ENCODE data around the gene MYBBP1A.

Gene MYBBP1A

DNA sequence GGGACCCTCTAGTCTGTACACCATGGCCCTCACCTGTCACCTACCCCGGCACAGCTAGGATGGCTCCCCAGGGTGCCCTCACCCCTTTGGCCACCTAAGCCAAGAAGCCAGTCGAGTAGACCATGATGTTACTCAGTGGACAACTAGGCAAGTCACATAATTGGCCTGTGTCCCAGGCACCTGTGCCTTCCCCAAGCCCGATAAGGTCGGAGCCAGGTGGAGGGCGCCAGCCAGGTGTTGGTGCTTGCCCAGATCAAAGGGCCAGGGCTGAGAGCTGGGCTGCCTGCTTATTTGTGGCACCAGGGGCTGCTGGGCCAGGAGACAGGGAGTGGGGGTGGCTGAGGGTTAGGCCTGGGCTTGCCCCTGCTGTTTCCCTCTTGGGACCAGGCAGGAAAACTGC is 39.7 kb downstream of the MYBBP1A start:
- DNase-seq, result no peak

DNA sequence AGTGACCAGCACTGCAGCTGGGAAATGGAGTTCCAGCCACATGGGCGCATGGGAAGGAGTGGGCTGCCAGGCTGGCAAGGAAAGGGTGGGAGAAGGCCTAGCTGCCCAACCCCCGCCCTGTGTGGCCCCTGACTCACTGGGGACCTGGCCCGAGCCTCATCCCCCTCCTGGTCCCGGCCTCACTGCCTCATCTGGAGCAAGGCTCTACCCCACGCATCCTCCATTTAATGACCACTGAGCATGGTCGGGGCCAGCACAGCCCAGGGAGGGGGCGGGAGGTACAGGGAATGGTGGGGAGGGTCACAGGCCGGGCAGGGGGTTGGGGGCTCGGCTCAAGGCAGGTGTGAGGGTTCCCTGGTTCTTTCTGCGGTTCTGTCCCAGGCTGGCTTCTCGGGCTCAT is 40.4 kb downstream of the MYBBP1A start:
- DNase-seq, result no peak

DNA sequence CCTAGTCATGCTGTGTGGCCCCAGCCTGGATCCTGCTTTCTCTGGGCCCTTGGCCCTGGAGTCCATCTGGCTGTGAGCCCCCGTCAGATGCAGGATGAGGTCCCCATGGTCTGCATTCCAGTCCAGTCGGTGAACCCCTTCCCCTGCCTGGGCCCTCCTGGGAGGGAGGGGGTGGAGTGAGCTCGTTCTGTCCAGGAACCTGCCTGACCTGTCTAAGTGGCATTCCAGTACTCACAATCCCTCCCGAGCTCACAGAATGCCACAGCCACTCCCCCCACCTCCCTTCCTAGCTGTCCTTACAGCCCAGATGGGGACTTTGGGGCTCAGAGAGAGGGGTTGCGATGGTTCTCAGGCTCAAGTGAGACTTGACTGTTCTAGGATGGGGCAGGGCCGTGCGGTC is 41.0 kb downstream of the MYBBP1A start:
- no peak for DNase-seq

DNA sequence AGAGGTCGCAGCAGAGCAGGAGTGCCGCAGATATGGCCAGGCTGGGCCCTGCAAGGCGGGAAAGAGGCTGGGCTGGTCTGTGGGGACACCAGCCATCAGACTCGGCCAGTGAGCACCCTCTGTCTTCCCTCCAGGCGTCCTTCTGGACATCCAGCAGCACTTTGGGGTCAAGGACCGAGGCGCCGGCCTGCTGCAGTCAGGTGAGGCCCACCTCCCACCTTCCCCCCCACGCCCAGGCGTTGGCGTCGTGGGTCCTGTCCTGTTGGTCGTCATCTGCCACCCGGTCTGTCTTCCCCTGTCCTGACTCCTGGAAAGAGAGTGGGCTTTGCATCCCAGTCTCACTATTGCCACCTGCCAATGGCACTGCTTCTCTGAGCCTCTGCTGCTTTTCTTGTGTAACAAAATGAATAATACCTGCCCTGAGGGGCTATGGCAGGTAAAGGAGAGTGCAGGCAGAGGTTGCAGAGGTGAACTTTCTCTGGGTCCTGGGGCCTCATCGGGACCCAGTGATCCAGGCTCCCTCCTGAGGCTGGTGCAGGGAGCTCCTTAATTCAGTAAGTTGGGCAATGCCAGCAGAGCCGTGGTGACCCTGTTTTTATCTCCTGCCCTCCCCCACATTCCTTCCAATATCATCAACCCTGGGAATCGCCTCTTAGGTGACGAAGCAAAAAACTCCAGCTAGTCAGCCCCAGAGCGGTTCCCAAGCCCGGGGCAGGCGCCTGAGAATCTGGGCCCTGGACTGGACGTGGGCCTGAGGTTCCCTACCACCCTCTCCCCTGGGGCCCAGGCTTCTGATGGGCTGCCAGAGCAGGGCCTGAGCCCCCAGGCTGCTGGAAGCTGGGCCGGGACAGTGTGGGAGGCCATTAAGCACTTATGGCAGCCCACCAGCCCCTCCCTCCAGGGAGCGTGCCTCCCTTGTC is 41.8 kb downstream of the MYBBP1A start:
- DNase-seq, result no peak

DNA sequence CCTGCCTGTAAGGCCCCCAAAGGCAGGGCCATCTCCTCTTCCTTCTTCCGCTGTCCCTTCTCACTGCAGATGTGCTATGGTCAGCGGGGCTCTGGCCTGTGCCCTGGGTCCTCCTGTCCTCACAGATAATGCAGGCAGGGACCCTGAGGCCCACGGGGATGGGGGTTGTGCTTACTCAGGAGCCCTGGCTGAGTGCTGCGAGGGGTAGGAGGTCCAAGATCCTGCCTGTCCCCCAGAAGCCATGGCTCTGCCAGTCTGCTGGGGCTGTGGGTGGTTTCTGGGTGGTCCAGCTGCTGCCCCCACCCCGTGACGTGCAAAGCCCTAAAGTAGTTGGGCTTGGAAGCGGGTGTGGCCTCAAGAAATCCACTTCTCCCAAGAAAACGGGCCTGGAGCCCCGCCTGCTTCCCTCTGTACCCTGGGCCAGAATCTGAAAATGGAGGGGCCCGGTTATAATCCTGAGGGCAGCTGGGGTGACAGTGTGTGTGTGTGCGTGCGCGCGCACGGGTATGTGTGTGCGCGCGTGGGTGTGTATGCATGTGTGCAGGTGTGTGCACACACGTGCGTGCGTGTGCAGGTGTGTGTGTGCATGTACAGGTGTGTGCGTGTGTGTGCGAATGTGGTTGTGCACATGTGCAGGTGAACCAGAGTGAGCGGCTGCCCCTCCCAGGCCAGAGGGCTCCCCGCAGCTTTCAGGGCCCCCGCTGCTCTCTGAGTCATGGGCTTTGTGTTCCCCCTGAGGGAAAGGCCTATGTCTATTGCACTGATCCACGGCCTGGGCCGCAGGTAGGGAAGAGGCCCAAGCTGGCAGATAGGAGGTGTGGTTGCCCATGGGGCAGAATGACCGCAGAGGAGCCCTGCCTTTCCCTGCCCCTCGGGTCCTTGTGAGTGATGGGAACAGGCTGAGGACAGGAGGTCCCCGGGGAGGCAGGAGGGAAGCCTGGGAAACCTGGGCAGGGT is 42.8 kb downstream of the MYBBP1A start:
- DNase-seq, result no peak

DNA sequence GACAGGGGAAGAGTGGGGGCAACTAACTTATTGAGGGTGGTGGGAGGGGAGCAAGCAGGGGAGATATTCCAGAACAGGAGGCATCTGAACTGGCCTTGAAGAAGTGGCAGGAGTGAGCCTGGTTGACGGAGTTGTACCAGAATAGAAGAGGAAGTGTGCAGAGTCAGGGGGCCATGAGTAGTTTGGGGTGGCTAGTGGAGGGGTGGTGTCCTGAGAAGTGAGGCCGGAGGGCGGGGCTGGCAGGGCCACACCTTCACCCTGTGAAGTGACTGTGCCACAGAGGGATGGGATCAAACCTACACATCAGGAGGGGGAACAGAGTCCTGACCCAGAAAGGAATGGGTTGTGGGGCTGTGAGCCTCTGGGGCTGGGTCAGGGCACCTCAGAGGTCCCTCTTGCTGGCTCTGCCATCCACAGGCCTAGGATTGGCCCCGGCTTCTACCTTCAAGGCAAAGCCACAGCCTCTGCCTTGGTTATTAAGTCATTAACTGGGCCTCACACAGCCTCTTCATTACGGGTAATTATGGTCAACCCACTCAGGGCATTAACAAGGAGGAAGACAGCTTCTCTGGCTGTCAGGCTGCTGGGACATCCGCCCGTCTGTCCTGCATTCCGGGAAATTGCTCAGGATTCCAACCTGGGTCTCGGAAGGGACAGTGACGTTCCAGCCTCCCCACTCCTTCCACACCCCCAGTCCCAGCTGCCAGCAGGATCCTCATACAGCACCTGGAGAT is 43.8 kb downstream of the MYBBP1A start:
- no peak for DNase-seq

DNA sequence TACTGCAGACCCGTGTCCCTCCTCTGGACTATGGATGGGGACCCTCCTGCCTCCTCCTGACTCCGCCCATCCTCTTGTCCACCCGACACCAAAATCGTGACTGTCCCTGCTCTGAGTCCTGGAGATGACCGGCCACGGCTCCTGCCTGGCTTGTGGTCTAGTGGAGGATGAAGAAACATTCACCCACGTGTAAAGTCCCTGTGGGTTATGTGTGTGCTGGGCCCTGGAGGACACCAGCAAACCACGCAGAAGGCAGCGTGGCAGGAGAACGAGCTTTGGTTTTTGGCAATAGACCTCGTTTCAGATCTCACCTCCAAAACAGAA is 44.6 kb downstream of the MYBBP1A start:
- no peak for DNase-seq

DNA sequence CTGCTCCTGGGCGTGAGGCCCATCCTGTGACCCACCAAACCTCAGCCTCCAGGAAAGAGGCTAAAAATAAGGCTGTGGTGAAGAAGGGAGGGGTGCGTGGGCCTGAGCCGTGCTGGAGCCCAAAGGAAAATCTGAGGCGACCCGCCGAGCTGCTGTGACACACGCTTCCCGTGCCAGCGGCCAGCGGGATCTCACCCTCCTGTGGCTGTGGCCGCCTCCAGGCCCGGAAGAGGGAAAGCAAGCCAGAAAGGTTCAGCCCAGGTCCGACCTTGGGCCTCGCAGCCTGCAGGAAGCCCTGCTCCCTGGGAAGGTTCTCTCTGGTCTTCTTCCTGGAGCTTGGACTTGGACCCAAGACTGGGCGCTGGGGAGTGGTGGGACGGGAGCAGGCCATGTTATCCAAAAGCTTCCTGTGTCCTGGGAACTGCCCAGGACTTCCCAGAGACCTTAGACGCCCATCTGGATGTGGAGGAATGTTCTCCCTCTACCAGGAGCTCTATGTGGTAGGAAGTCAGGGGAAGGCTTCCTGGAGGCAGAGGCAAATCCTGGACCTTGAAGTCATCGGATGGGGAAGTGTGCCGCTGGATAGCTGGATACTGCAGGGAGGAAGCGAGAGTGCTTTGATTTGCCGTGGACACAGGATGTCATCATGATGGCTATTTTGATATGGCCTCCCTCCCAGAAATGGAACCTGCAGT is 45.1 kb downstream of the MYBBP1A start:
- no peak for DNase-seq

DNA sequence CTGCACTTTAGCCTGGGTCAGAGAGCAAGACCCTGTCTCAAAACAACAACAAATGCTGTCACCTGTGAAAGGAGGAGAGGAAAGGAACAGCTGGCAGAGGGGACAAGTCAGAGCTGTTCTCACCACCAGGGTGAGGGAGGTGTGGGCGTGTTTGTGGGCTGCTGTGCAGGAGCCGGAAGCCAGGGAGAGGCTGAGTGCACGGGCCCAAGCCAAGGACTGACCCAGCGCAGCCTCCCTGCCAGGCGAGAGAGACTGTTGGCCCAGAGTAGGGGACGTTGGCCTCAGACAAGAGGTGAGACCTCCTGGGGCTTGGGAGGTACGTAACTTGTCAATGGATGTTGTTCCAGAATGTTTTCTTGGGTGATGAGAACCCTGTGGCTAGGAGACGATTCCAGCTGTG is 45.8 kb downstream of the MYBBP1A start:
- DNase-seq, result no peak

DNA sequence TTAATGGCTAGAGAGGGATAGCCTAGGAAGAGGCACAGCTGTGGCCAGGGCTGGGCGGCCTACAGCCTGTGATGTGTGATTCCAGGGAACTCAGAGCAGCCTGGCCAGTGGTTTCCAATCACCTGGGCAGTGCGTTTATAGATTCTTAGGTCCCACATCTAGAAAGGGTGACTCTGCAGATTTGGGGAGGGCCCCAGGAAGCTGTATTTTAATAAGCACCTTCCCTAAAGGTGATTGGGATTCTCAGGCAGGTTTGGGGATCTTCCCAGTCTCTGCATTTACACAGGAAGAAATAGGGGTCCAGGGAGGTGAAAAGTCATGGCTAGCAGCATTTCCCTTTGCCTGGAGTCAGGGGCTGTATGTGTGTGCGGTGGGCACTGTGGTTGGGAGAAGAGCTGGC is 47.0 kb downstream of the MYBBP1A start:
- DNase-seq, result no peak

DNA sequence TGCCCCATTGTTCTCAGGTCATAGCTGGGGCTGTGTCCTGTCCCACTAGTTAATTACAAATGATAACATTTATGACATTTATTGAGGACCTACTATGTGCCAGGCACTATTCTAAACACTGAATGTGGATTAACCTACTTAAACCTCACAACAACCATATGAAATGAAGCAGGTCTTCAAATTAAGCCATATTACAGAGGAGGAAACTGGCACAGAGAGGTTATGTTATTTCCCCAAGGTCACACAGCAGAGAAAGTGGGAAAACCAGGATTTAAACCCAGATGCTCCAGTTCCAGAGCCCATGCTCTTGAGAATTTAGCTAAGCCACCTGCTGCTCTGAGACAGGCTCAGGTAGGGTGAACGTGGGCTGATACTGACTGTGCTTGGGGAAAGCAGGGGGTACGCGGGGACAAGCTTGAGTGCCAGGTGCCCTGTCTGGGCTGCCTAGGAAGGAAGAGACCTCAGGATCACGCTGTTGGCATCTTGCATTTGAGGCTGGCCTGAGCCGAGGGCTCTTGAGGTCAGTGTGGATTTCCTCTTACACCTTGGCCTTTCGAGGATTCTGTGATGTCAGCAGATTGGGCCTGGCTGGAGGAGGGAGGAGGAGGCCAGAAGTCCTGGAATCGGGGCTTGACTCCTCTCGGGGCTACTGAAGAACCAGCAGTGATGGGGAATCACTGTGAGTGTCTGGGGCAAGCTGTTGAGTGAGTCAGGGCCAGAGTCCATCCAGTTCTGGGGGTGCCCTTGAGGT is 47.6 kb downstream of the MYBBP1A start:
- DNase-seq, result no peak

DNA sequence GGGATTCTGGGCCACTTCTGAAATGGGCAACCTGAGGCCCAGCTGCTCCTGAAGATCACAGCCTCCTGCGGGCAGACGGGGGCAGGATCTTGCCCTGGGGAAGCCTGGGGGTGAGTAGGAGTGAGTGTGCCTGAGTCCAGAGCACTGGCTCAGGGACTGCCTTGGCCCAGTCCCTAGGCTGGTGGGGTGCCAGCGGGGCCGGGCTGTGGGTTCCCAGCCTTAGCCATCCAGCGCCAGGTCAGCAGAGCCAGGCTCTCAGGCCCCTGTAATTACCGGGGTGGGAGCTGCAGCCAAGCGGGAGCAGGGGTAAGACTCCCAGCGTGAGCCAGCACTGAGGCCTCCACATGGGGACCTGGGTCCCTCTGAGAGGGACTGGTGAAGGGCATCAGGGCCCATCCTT is 48.3 kb downstream of the MYBBP1A start:
- DNase-seq, result no peak

DNA sequence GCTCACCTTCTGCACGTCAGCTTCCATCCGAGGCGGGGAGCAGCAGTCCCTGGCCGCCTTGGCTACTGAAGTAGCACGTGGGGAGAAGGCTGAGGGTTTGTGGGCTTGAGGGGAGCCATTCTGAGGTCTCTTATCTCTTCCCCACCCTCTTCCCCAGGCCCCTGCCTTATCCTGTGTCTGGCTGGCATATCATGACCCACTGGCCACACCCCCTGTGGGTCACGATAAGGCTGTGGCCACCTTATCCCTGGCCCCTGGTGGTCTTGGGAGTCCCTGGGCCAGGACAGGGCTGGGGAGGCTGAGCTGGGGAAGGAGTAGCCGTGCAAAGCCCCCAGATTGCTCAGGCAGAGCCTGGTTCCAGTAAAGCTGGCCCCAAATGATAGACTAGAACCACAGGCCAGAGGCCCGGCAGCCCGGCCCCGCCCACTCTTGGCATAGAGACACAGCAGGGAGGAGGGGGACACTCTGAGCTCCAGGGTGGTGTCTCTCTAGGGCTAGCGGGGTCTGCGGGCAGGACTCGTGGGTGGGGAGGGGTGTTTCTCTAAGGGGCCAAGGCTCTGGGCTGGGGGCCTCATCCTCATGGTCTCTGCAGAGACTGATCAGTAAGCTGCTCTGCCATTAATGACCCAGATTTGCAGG is 48.9 kb downstream of the MYBBP1A start:
- no peak for DNase-seq

DNA sequence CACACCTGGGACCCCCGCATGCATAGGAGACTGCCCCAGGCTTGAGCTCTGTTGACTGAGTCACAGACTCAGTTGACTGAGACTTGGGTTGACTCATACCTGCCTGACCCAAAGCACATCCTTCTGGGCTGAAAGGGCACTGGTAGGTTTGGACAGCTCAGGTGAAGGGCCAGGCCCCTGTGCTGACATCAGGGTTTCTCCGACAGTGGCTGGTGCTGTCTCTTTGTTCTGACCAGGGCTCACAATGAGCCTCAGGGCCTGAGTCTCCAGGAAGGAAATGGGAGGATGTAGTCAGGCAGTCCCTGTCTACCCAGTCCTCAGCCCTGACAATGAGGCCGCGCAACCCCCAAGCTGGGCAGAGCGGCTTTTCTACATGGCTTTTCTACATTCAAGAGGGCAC is 50.0 kb downstream of the MYBBP1A start:
- no peak for DNase-seq

DNA sequence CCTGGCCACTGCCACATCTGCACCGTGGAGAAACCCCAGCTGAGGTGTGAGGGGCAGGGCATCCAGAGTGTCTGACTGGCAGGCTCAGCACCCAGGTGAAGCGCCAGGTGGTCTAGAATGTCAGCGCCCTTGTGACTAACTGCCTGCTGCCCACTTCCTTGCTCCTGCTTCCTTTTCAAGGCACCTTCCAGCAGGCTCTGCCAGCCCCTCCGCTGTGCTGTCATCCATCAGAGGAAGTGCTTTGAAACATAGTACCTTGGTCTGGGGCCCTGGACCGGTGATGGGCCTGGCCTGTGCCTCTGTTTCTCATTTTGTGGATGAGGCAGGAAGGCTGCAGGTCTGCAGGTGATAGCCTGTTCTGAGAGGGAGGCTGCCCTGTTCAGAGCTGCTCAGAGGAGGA is 51.0 kb downstream of the MYBBP1A start:
- DNase-seq, result no peak

DNA sequence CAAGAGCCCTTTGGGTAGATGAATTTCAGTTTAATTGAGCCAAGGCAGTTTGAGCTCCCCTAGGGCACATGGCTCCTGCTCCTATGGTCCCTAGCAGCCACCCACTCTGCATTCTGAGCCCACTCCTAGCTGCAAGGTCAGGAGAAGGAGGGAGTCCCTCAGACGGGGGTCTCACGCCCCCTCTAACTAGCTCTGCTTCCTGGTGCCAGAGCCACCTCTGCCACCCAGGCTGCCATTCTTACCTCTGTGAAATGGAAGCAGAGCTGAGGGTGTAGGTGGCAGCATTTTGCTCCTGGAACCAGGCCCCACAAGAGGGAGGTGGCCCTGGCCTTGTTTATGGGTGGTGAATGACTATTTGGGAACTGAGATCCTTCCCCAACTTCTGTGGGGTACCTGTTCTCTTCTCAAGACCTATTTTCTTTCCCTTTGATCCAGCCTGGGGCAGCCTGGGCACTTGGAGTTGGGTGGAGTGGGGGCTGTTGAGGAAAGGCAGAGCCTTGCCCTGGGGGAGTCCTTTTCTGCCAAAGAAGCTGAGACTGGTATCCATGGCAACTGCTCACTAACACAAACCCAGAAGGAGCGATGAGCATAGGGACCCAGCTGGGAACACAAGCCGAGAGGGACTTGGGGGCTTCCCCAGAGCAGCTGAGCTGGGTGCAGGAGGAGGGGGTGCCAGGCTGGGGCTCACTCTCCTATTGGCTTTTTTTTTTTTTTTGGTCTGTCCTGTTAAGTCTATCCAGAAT is 51.7 kb downstream of the MYBBP1A start:
- no peak for DNase-seq

DNA sequence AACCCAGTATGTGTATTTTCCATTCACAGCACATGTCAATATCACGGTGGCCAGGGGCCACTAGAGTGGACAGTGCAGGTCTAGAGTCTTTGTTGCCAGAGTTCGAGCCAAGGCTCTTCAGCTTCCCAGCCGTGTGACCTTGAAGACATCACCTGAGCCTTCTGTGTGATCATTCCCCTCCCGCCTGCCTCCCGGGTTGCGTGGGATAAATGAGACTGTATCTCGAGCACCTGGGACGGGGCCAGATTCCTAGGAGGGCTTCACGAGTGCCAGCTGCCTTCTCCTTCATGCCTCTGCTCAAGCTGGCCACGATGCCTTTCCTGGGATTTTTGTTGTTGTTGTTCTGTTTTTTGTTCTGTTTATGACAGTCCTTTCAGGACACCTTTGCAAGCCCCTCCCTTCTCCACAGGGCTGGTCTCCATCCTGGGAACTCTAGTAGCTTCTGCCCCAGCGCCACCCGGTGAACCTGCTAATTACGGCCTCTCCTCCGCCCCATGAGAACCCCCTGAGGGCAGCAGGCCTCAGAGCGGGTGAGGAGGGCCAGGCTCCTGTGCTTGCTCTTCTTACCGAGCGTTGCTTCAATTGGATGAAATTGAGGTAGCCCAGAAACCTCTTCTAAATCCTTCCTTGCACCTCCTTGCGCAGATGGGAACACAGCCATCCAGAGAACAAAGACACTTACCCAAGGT is 52.6 kb downstream of the MYBBP1A start:
- no peak for DNase-seq

DNA sequence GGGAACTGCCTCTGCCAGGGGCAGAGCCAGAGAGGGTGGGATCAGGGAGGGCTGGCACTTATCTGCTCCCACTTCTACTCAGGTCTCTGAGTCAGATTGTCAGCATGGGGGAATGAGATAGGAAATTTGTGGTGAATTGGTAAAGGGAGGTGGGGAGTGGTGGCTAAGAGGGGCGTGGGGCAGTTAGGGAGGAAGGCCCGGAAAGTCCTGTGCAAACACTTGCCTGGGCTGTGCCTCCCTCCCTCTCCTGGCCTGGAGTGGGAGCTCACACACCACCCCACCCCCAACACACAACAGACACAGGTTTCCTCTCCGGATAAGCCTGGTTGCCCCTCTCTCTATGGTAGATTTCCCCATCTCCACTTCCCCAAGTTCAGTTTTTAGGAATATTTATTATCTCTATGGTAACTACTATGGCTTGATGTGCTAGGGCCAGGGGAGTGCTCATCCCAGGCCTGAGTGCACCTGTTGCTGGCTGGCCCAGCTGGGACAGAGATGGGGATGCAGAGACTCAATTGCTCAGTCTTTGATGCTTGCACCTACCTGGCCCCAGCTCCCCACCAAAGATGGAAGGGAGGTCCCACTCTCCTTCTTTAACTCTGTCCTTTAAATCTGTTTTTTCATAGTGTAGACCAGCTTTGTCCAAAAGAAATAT is 53.8 kb downstream of the MYBBP1A start:
- no peak for DNase-seq

DNA sequence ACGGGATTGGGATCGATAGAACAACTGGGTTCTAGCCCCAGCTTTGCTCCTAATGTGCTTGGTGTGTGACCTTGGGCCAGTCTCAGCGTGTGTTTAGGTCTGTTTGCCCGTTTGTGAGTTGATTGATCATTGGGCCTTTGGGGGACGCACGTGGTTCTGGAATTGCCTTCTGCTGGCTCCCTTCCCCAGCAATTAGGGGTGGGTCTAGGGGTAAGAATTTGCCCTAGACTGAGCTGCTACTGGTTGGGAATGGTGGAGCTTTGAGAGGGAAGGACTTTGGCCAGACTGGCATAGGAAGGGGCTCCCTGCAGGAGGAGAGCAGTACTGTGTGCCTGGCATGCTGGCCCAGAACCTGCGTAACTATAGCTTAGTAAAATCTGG is 55.0 kb downstream of the MYBBP1A start:
- DNase-seq, result no peak
